Measurements from ENCODE around the gene ACTR1B. TPM values are rescaled to one million over a fixed set of nuclear protein-coding genes. Genes with fewer than 3 reads are reported as not detected.
"Not testable (repeated sequence)": the region's sequence is repeated elsewhere in the genome, so short reads cannot be mapped to it uniquely, and the experiment has no call there.

ACTR1B gene
- total RNA-seq, 1 experiment from 2014 or later = 33.8 TPM

DNA sequence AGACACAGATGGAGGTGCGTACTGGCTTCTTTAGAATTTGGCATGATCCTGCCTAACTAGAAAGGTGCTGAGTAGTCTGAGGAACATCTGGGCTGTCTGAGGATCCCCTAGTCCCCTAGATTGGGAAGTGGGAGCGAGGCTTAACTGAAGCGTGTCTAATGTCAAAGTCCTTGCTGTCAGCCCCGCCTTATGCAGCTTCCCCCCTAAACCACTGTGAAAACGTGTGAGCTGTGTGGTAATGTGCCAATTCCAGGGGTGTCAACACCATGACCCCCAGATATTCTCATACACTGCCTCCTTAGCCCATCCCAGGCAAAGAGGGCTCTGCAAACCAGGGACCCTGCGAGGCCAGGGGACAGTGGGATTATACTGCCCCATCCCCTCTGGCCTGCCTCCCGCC lies 51.9 kb downstream of the ACTR1B start:
- H4K5ac ChIP-seq (ENCODE audit: insufficient read length, low read depth, low read length); H3K79me2 ChIP-seq (ENCODE audit: insufficient read depth, low read length); H2BK15ac ChIP-seq (ENCODE audit: low read depth, low read length); H3K23ac ChIP-seq (ENCODE audit: insufficient read length, low read depth, low read length); H3K27me3 ChIP-seq (ENCODE audit: insufficient read depth, low read length); H3K9me3 ChIP-seq (ENCODE audit: control insufficient read depth, low read depth, low read length); H4K20me1 ChIP-seq (ENCODE audit: control insufficient read depth, insufficient read depth, insufficient read length); DNase-seq; H3K79me1 ChIP-seq (ENCODE audit: insufficient read depth, low read depth, low read length, poor library complexity, severe bottlenecking); H3K4me3 Mint-ChIP-seq; H2BK20ac ChIP-seq (ENCODE audit: low read depth, low read length, poor library complexity, severe bottlenecking); H3K9me3 Mint-ChIP-seq; H2AK5ac ChIP-seq (ENCODE audit: insufficient read length, low read length); H3K14ac ChIP-seq (ENCODE audit: insufficient read depth, low read length); H3K56ac ChIP-seq (ENCODE audit: insufficient read length, low read depth, low read length); H3K9ac ChIP-seq (ENCODE audit: extremely low read depth, insufficient read length, low read length); H3K36me3 Mint-ChIP-seq (ENCODE audit: insufficient read depth in 1 of 3, low read depth in 3 of 3); H3T11ph ChIP-seq (ENCODE audit: low read length); H4K8ac ChIP-seq (replicated peaks; ENCODE audit: insufficient read length, low read depth, low read length); H3K27ac ChIP-seq (ENCODE audit: insufficient read length, low read depth, low read length); H2AFZ ChIP-seq (ENCODE audit: low read length); H3K4me1 Mint-ChIP-seq; H4K91ac ChIP-seq (ENCODE audit: insufficient read length, low read depth, low read length); H3K27me3 Mint-ChIP-seq (ENCODE audit: low read depth); H3K4me2 ChIP-seq (ENCODE audit: insufficient read depth, insufficient read length, low read length); H3K23me2 ChIP-seq (ENCODE audit: insufficient read length, low read depth, low read length, poor library complexity, severe bottlenecking); H3K4me1 ChIP-seq (ENCODE audit: insufficient read depth, low read length); H2BK120ac ChIP-seq (ENCODE audit: low read depth, low read length, poor library complexity, severe bottlenecking); H3K27ac Mint-ChIP-seq; H3K4ac ChIP-seq (ENCODE audit: low read depth, low read length); H3K18ac ChIP-seq (ENCODE audit: insufficient read length, low read depth, low read length); H2BK5ac ChIP-seq (ENCODE audit: insufficient read length, low read length); H2BK12ac ChIP-seq (ENCODE audit: insufficient read length, low read depth, low read length): not testable (repeated sequence)
- no CpG with 5 or more reads among the region's 7 CpGs for WGBS (ENCODE audit: extremely low coverage, insufficient read length, low lambda C conversion rate)

- not testable (repeated sequence) for H2BK5ac ChIP-seq (ENCODE audit: insufficient read length, low read length); H2AK5ac ChIP-seq (ENCODE audit: insufficient read length, low read length); H4K8ac ChIP-seq (replicated peaks; ENCODE audit: insufficient read length, low read depth, low read length); H3K27me3 ChIP-seq (ENCODE audit: insufficient read depth, low read length); H3K79me2 ChIP-seq (ENCODE audit: insufficient read depth, low read length); H3K4me2 ChIP-seq (ENCODE audit: insufficient read depth, insufficient read length, low read length); H3K27ac Mint-ChIP-seq; H3K9me3 ChIP-seq (ENCODE audit: control insufficient read depth, low read depth, low read length); H3K9me3 Mint-ChIP-seq; H3K56ac ChIP-seq (ENCODE audit: insufficient read length, low read depth, low read length); H3K36me3 Mint-ChIP-seq (ENCODE audit: insufficient read depth in 1 of 3, low read depth in 3 of 3); H3K79me1 ChIP-seq (ENCODE audit: insufficient read depth, low read depth, low read length, poor library complexity, severe bottlenecking); H3K27me3 Mint-ChIP-seq (ENCODE audit: low read depth); H2BK12ac ChIP-seq (ENCODE audit: insufficient read length, low read depth, low read length); H3K9ac ChIP-seq (ENCODE audit: extremely low read depth, insufficient read length, low read length); H3K4ac ChIP-seq (ENCODE audit: low read depth, low read length); H2BK20ac ChIP-seq (ENCODE audit: low read depth, low read length, poor library complexity, severe bottlenecking); H4K20me1 ChIP-seq (ENCODE audit: control insufficient read depth, insufficient read depth, insufficient read length); DNase-seq; H3K4me1 ChIP-seq (ENCODE audit: insufficient read depth, low read length); H4K5ac ChIP-seq (ENCODE audit: insufficient read length, low read depth, low read length); H3K23ac ChIP-seq (ENCODE audit: insufficient read length, low read depth, low read length); H3K14ac ChIP-seq (ENCODE audit: insufficient read depth, low read length); H3K18ac ChIP-seq (ENCODE audit: insufficient read length, low read depth, low read length); H2AFZ ChIP-seq (ENCODE audit: low read length); H3K4me3 Mint-ChIP-seq; H4K91ac ChIP-seq (ENCODE audit: insufficient read length, low read depth, low read length); H2BK15ac ChIP-seq (ENCODE audit: low read depth, low read length); H3T11ph ChIP-seq (ENCODE audit: low read length); H3K23me2 ChIP-seq (ENCODE audit: insufficient read length, low read depth, low read length, poor library complexity, severe bottlenecking); H2BK120ac ChIP-seq (ENCODE audit: low read depth, low read length, poor library complexity, severe bottlenecking); H3K27ac ChIP-seq (ENCODE audit: insufficient read length, low read depth, low read length)
- no CpG with 5 or more reads among the region's 4 CpGs for WGBS (ENCODE audit: extremely low coverage, insufficient read length, low lambda C conversion rate)
- peaks cover 12 to 13% of the 10 kb centered on the region in 2 experiments for H3K4me1 Mint-ChIP-seq
Observed at GRCh38 chr2:97608745-97609144, 55.1 kb downstream of the ACTR1B start.

Other genes starting within 250 kb of the ACTR1B start
- 7.6 and 8.2 TPM in 2 replicates for gene ANKRD36B, start 74.2 kb downstream of the ACTR1B start, total RNA-seq (2021)
- 237 and 246 TPM in 2 replicates for gene COX5B, start 18.0 kb downstream of the ACTR1B start, total RNA-seq (2021)
- gene C2orf92, start 5.7 kb upstream of the ACTR1B start, total RNA-seq (2021) = 5.4 and 7.3 TPM in 2 replicates
- gene ZAP70, start 49.5 kb upstream of the ACTR1B start, total RNA-seq (2021) = 0.22 and 0.24 TPM in 2 replicates